HepG2 (cell line): Measurements from ENCODE around the gene FBXL12. TPM values are rescaled to one million over a fixed set of nuclear protein-coding genes. Genes with fewer than 3 reads are reported as not detected.

Experiments used
- HCFC1 ChIP-seq: fragments of 150-350 bp; IDR thresholded peaks from 2 replicates; pipeline ENCODE4 v1.6.1; 2014; ENCODE audit warnings: low read depth, low read length
- HNRNPH1 ChIP-seq: fragments of 200-400 bp; formaldehyde crosslinking; optimal IDR thresholded peaks from 2 replicates; pipeline ENCODE3; 2017; ENCODE audit warnings: mild to moderate bottlenecking, low read depth, low read length
- MLXIP ChIP-seq: sonication (generic); formaldehyde crosslinking; IDR thresholded peaks from 2 replicates; pipeline ENCODE4 v1.9.0; 2021; ENCODE audit warnings: missing genetic modification reagents, borderline replicate concordance
- NAIF1 ChIP-seq: sonication (generic); formaldehyde crosslinking; IDR thresholded peaks from 2 replicates; pipeline ENCODE4 v1.5.0; 2020; ENCODE audit warnings: mild to moderate bottlenecking, missing genetic modification reagents, borderline replicate concordance
- NCOA2 ChIP-seq: sonication (generic); formaldehyde crosslinking; IDR thresholded peaks from 2 replicates; pipeline ENCODE4 v1.8.0; 2022; ENCODE audit warnings: inconsistent platforms
- PAWR ChIP-seq: sonication (generic); formaldehyde crosslinking; IDR thresholded peaks from 2 replicates; pipeline ENCODE4 v1.4.0; 2020; ENCODE audit warnings: missing genetic modification reagents, mild to moderate bottlenecking, borderline replicate concordance
- PRDM4 ChIP-seq: sonication (generic); formaldehyde crosslinking; IDR thresholded peaks from 2 replicates; pipeline ENCODE4 v1.9.0; 2021; ENCODE audit warnings: missing genetic modification reagents, borderline replicate concordance
- RELA ChIP-seq: sonication (generic); formaldehyde crosslinking; IDR thresholded peaks from 2 replicates; pipeline ENCODE4 v1.4.0; 2020; ENCODE audit warnings: missing genetic modification reagents
- SP1 ChIP-seq, 2 experiments: fragments of 450-650 bp in 1 of 2; sonication (generic) in 1 of 2; formaldehyde crosslinking in 1 of 2; IDR thresholded peaks; 2 replicates each; pipeline versions ENCODE4 v1.4.0 to v1.6.1; 2016 to 2020; ENCODE audit warnings: missing genetic modification reagents in 1 of 2
- TBX2 ChIP-seq: sonication (generic); formaldehyde crosslinking; IDR thresholded peaks from 2 replicates; pipeline ENCODE4 v1.5.0; 2020; ENCODE audit warnings: missing genetic modification reagents, mild to moderate bottlenecking, borderline replicate concordance
- THRA ChIP-seq: sonication (generic); formaldehyde crosslinking; IDR thresholded peaks from 2 replicates; pipeline ENCODE4 v1.4.0; 2020; ENCODE audit warnings: missing genetic modification reagents, borderline replicate concordance
- ZFY ChIP-seq: sonication (generic); formaldehyde crosslinking; IDR thresholded peaks from 2 replicates; pipeline ENCODE4 v1.4.0; 2020; ENCODE audit warnings: missing genetic modification reagents
- ZFYVE20 ChIP-seq: sonication (generic); formaldehyde crosslinking; IDR thresholded peaks from 2 replicates; pipeline ENCODE4 v1.8.0; 2023; ENCODE audit warnings: low read depth, mild to moderate bottlenecking, moderate library complexity, missing genetic modification reagents, borderline replicate concordance
- ZNF414 ChIP-seq: sonication (generic); formaldehyde crosslinking; IDR thresholded peaks from 2 replicates; pipeline ENCODE4 v1.5.0; 2020; ENCODE audit warnings: missing genetic modification reagents
- ZNF574 ChIP-seq: sonication (generic); formaldehyde crosslinking; IDR thresholded peaks from 2 replicates; pipeline ENCODE4 v1.4.0; 2020; ENCODE audit warnings: missing genetic modification reagents
- ZNF883 ChIP-seq: sonication (generic); formaldehyde crosslinking; IDR thresholded peaks from 2 replicates; pipeline ENCODE4 v1.5.1; 2020; ENCODE audit warnings: mild to moderate bottlenecking, missing genetic modification reagents; ENCODE audit errors: not compliant biosample characterization
- polyA plus RNA-seq, 8 experiments: library from polyadenylated mRNA; depleted of rRNA in 3 of 8; stranded (reverse) in 7 of 8; unstranded in 1 of 8; fragments of >200 nt; fragmentation: Illumina TruSeq in 4 of 8; extraction: Trizol in 4 of 8; gene quantifications; 2 replicates each; pipeline versions ENCODE4 v1.2.1 to v1.2.3, GENCODE V29; 2011 to 2016; ENCODE audit warnings: low read depth in 4 of 8, missing spikeins in 1 of 8, mixed read lengths in 1 of 8; ENCODE audit not compliant: insufficient read depth in 1 of 8
- total RNA-seq, 5 experiments: library from RNA; depleted of rRNA; stranded (reverse); fragments of >200 nt; fragmentation: Illumina TruSeq; extraction: Trizol; gene quantifications; 2 replicates each; pipeline ENCODE4 v1.2.3, GENCODE V29; 2016; ENCODE audit warnings: low read depth in 1 of 5

The FBXL12 gene
- total and polyA plus RNA-seq, 2 of the 13 experiments (the other 11 are each of a cell fraction or from before 2014, with no cell fraction given), result 20.4 to 23.1 TPM

- TF ChIP-seq TBX2 (CRISPR knock-in tag), result peak; percentile 85; the same call in 1 of the 2 replicates
- no peak for TF ChIP-seq PAWR (CRISPR knock-in tag)
- TF ChIP-seq HNRNPH1, result no peak
- no peak for TF ChIP-seq RELA (CRISPR knock-in tag)
- TF ChIP-seq ZNF574, result peak; percentile 83
- TF ChIP-seq SP1 (IDR thresholded peaks at IDR 0.05), result no peak
- TF ChIP-seq SP1 (CRISPR knock-in tag; IDR thresholded peaks at IDR 0.05), result peak; percentile 71
- peak; percentile 76 for TF ChIP-seq ZFY (CRISPR knock-in tag)
- TF ChIP-seq NCOA2, result 0 out of 2 replicates have a peak, but pooled peaks have one; percentile 14
- TF ChIP-seq ZNF414 (CRISPR knock-in tag), result 0 out of 2 replicates have a peak, but pooled peaks have one; percentile 37
- 0 out of 2 replicates have a peak, but pooled peaks have one; percentile 16 for TF ChIP-seq ZFYVE20 (CRISPR knock-in tag)
- no peak for TF ChIP-seq MLXIP
- no peak for TF ChIP-seq NAIF1 (CRISPR knock-in tag)
- TF ChIP-seq HCFC1, result peak; percentile 12; the same call in 1 of the 2 replicates
- TF ChIP-seq PRDM4 (CRISPR knock-in tag), result no peak
- TF ChIP-seq ZNF883 (CRISPR knock-in tag), result peak; percentile 64
- TF ChIP-seq THRA, result 0 out of 2 replicates have a peak, but pooled peaks have one; percentile 36
These were observed at the start of gene FBXL12 (continued) for GRCh38 chr19:9818734-9819595.
